HepG2 (cell line): ENCODE measurements around the gene NR1H2. TPM values are rescaled to one million over a fixed set of nuclear protein-coding genes. Genes with fewer than 3 reads are reported as not detected.

Source experiments
- CEBPB ChIP-seq: IDR thresholded peaks from 2 replicates; pipeline ENCODE4 v1.6.1; 2011; ENCODE audit warnings: low read depth, low read length, improper control_type of control experiment, borderline replicate concordance
- FOXJ3 ChIP-seq: sonication (generic); formaldehyde crosslinking; IDR thresholded peaks from 2 replicates; pipeline ENCODE4 v1.4.0; 2020; ENCODE audit warnings: missing genetic modification reagents, mild to moderate bottlenecking, borderline replicate concordance
- HOXA7 ChIP-seq: sonication (generic); formaldehyde crosslinking; IDR thresholded peaks from 2 replicates; pipeline ENCODE4 v1.8.1; 2022; ENCODE audit warnings: mild to moderate bottlenecking, missing genetic modification reagents, moderate library complexity
- KLF11 ChIP-seq: IDR thresholded peaks from 2 replicates; pipeline ENCODE4 v1.6.1; 2016; ENCODE audit warnings: missing compliant biosample characterization
- REXO4 ChIP-seq: sonication (generic); formaldehyde crosslinking; IDR thresholded peaks from 2 replicates; pipeline ENCODE4 v1.8.0; 2022; ENCODE audit warnings: missing genetic modification reagents, mild to moderate bottlenecking, borderline replicate concordance
- ZNF577 ChIP-seq: sonication (generic); formaldehyde crosslinking; IDR thresholded peaks from 2 replicates; pipeline ENCODE4 v1.4.0; 2020; ENCODE audit warnings: mild to moderate bottlenecking, low read depth, missing genetic modification reagents, borderline replicate concordance
- ZNF607 ChIP-seq: sonication (generic); formaldehyde crosslinking; IDR thresholded peaks from 2 replicates; pipeline ENCODE4 v1.5.1; 2020; ENCODE audit warnings: missing genetic modification reagents, mild to moderate bottlenecking, borderline replicate concordance
- ZNF687 ChIP-seq: sonication (generic); formaldehyde crosslinking; IDR thresholded peaks from 2 replicates; pipeline ENCODE4 v1.5.1; 2020; ENCODE audit warnings: mild to moderate bottlenecking, missing genetic modification reagents, moderate library complexity
- ZSCAN31 ChIP-seq: sonication (generic); formaldehyde crosslinking; IDR thresholded peaks from 2 replicates; pipeline ENCODE4 v1.5.0; 2020; ENCODE audit warnings: low read depth, mild to moderate bottlenecking, missing genetic modification reagents
- polyA plus RNA-seq, 8 experiments: library from polyadenylated mRNA; depleted of rRNA in 3 of 8; stranded (reverse) in 7 of 8; unstranded in 1 of 8; fragments of >200 nt; fragmentation: Illumina TruSeq in 4 of 8; extraction: Trizol in 4 of 8; gene quantifications; 2 replicates each; pipeline versions ENCODE4 v1.2.1 to v1.2.3, GENCODE V29; 2011 to 2016; ENCODE audit warnings: low read depth in 4 of 8, missing spikeins in 1 of 8, mixed read lengths in 1 of 8; ENCODE audit not compliant: insufficient read depth in 1 of 8
- total RNA-seq, 5 experiments: library from RNA; depleted of rRNA; stranded (reverse); fragments of >200 nt; fragmentation: Illumina TruSeq; extraction: Trizol; gene quantifications; 2 replicates each; pipeline ENCODE4 v1.2.3, GENCODE V29; 2016; ENCODE audit warnings: low read depth in 1 of 5
- TF ChIP-seq, protein P1 (sequence below), 2 experiments: fragments of 450-650 bp in 1 of 2; sonication (generic) in 1 of 2; formaldehyde crosslinking in 1 of 2; IDR thresholded peaks; 2 replicates each; pipeline versions ENCODE4 v1.6.1 to v1.8.0; 2016 to 2022; ENCODE audit warnings: antibody characterized with exemption in 1 of 2, mild to moderate bottlenecking in 1 of 2, missing genetic modification reagents in 1 of 2
- TF ChIP-seq, protein P2 (sequence below): IDR thresholded peaks from 2 replicates; pipeline ENCODE4 v1.6.1; 2016; ENCODE audit warnings: missing compliant biosample characterization, missing genetic modification reagents, borderline replicate concordance

Gene NR1H2
- total and polyA plus RNA-seq, 2 of the 13 experiments (the other 11 are each of a cell fraction or from before 2014, with no cell fraction given), result 10.3 to 13.5 TPM

DNA sequence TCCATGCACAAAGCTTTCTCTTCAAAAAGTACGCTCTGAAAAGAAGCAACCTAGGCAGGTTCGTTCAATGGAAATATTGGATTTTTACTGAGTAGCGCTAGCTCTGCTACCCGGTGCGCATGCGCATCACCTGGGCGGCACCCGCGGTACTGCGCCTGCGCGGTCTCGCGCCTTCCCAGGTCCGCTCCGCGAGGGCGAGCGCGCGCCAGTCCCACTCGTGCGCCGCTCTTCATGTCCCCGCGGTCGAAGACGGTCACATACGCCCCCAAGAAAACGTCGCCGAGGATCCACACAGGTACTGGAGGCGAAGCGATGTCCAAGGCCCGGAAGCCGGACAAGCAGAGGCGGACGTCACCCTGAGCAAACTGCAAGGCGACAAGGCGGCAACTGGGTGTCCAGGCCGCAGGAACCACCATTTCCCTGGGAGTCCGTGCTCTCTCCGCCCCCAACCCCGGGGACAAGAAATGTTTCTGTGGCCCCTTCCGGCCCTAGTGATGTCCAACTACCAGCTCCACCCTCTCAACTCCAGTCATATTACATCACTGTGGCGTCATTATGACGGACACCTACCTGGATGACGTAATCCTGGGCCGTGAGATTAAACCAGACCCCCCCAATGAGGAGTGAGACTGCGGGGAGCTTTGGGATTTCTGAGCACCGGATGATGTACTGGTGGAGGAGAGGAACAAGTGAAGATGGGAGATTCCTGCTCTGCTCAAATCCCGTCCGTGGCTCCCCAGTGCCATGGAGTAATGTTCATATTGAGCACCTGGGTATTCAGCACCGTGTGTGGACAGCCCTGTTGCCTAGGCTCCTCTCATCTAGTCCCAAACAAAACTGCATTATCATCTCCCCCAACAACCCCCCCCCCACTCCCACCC, 42.3 kb upstream of the NR1H2 start (continued):
- TF ChIP-seq, protein P1, sequence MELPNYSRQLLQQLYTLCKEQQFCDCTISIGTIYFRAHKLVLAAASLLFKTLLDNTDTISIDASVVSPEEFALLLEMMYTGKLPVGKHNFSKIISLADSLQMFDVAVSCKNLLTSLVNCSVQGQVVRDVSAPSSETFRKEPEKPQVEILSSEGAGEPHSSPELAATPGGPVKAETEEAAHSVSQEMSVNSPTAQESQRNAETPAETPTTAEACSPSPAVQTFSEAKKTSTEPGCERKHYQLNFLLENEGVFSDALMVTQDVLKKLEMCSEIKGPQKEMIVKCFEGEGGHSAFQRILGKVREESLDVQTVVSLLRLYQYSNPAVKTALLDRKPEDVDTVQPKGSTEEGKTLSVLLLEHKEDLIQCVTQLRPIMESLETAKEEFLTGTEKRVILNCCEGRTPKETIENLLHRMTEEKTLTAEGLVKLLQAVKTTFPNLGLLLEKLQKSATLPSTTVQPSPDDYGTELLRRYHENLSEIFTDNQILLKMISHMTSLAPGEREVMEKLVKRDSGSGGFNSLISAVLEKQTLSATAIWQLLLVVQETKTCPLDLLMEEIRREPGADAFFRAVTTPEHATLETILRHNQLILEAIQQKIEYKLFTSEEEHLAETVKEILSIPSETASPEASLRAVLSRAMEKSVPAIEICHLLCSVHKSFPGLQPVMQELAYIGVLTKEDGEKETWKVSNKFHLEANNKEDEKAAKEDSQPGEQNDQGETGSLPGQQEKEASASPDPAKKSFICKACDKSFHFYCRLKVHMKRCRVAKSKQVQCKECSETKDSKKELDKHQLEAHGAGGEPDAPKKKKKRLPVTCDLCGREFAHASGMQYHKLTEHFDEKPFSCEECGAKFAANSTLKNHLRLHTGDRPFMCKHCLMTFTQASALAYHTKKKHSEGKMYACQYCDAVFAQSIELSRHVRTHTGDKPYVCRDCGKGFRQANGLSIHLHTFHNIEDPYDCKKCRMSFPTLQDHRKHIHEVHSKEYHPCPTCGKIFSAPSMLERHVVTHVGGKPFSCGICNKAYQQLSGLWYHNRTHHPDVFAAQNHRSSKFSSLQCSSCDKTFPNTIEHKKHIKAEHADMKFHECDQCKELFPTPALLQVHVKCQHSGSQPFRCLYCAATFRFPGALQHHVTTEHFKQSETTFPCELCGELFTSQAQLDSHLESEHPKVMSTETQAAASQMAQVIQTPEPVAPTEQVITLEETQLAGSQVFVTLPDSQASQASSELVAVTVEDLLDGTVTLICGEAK (IDR thresholded peaks at IDR 0.05), result no peak
- TF ChIP-seq, protein P1 (CRISPR knock-in tag; IDR thresholded peaks at IDR 0.05), result peak; percentile 78
- TF ChIP-seq ZSCAN31 (CRISPR knock-in tag) (peak; percentile 50; the same call in 1 of the 2 replicates), KLF11 (CRISPR knock-in tag) (peak; percentile 62; the same call in 1 of the 2 replicates), ZNF577 (CRISPR knock-in tag) (no peak), FOXJ3 (0 out of 2 replicates have a peak, but pooled peaks have one; percentile 25), CEBPB (peak; percentile 84), HOXA7 (no peak), ZNF687 (peak; percentile 99), ZNF607 (CRISPR knock-in tag) (peak; percentile 62; the same call in 1 of the 2 replicates), REXO4 (CRISPR knock-in tag) (0 out of 2 replicates have a peak, but pooled peaks have one; percentile 50)
- TF ChIP-seq, protein P2, sequence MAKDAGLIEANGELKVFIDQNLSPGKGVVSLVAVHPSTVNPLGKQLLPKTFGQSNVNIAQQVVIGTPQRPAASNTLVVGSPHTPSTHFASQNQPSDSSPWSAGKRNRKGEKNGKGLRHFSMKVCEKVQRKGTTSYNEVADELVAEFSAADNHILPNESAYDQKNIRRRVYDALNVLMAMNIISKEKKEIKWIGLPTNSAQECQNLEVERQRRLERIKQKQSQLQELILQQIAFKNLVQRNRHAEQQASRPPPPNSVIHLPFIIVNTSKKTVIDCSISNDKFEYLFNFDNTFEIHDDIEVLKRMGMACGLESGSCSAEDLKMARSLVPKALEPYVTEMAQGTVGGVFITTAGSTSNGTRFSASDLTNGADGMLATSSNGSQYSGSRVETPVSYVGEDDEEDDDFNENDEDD (CRISPR knock-in tag), result peak; percentile 88
